HCT116 (cell line): ENCODE measurements around the gene TOP1.

Experiments
- EZH2 ChIP-seq: fragments of 200-600 bp; sonication (generic); IDR thresholded peaks from 2 replicates; pipeline ENCODE4 v1.6.1; 2017; ENCODE audit warnings: antibody characterized with exemption, mixed run types
- JUND ChIP-seq: IDR thresholded peaks from 2 replicates; pipeline ENCODE4 v1.6.1; 2012
- POLR2A ChIP-seq: IDR thresholded peaks from 2 replicates; pipeline ENCODE4 v1.7.0; 2011; ENCODE audit warnings: borderline replicate concordance; ENCODE audit not compliant: insufficient read depth, insufficient read length; ENCODE audit errors: extremely low read depth
- RAD21 ChIP-seq: IDR thresholded peaks from 2 replicates; pipeline ENCODE4 v1.6.1; 2012; ENCODE audit warnings: low read depth, mild to moderate bottlenecking
- SIN3A ChIP-seq: IDR thresholded peaks from 2 replicates; pipeline ENCODE4 v1.6.1; 2012; ENCODE audit warnings: low read depth
- TF ChIP-seq, protein P1 (sequence below), 3 experiments: fragments of 200-600 bp in 1 of 3; sonication (generic) in 1 of 3; IDR thresholded peaks in 2 of 3; conservative IDR thresholded peaks in 1 of 3; 2 replicates each; pipeline ENCODE4 v1.5.1; 2012 to 2017; ENCODE audit warnings: low read depth in 2 of 3, low read length in 2 of 3, antibody characterized with exemption in 1 of 3, borderline replicate concordance in 1 of 3, control low read depth in 1 of 3, mild to moderate bottlenecking in 1 of 3, mixed read lengths in 1 of 3, mixed run types in 1 of 3, moderate library complexity in 1 of 3; ENCODE audit not compliant: insufficient read depth in 1 of 3
- TF ChIP-seq, protein P2 (sequence below): IDR thresholded peaks from 2 replicates; pipeline ENCODE4 v1.6.1; 2012
- TF ChIP-seq, protein P3 (sequence below): IDR thresholded peaks from 2 replicates; pipeline ENCODE4 v1.6.1; 2012; ENCODE audit warnings: low read depth

DNA sequence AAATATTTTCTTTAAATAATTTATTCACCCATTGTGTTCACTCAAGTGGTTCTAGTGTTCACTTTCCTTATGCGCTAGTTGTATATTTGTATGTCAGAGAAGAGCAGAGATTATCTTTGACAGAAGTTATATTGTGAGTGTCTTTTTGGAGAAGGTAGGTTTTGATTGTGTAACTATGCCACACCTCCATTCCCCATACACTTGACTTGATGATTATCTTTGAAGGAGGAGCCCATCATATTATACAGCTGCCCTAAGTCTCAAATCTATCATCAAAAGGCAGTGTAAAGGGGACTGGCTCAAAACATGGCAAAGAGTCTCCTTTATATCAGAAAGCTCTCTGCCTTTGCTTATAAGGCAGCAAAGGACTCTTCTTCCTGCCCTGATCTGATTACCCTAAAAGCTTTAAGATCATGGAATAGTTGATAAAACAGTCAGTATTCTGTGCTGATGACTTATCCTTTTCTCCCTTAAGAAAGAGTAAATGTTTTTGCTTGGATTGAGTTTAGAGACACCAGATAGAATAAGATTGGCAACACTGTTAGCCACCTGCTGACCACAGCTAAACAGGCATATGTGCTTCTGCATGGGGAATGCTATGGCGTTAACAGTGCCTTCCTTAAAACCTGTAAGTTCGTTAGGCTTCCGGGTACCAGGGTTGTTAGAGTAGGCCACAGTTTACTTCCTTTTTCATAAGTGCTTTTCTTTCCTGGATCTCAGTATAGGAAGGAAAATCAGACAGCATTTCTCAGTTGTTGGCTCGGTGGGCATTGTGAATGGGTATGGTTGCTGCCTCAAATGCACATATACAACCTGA is 22.6 kb downstream of the TOP1 start:
- TF ChIP-seq POLR2A: no peak
- TF ChIP-seq, protein P1, sequence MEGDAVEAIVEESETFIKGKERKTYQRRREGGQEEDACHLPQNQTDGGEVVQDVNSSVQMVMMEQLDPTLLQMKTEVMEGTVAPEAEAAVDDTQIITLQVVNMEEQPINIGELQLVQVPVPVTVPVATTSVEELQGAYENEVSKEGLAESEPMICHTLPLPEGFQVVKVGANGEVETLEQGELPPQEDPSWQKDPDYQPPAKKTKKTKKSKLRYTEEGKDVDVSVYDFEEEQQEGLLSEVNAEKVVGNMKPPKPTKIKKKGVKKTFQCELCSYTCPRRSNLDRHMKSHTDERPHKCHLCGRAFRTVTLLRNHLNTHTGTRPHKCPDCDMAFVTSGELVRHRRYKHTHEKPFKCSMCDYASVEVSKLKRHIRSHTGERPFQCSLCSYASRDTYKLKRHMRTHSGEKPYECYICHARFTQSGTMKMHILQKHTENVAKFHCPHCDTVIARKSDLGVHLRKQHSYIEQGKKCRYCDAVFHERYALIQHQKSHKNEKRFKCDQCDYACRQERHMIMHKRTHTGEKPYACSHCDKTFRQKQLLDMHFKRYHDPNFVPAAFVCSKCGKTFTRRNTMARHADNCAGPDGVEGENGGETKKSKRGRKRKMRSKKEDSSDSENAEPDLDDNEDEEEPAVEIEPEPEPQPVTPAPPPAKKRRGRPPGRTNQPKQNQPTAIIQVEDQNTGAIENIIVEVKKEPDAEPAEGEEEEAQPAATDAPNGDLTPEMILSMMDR (IDR thresholded peaks at IDR 0.05 in 2 of 3, conservative IDR thresholded peaks at IDR 0.05 in 1 of 3; ENCODE audit: borderline replicate concordance in 1 of 3, insufficient read depth in 1 of 3, low read depth in 2 of 3, low read length in 2 of 3): no peak
- no peak for TF ChIP-seq RAD21
- TF ChIP-seq, protein P2, sequence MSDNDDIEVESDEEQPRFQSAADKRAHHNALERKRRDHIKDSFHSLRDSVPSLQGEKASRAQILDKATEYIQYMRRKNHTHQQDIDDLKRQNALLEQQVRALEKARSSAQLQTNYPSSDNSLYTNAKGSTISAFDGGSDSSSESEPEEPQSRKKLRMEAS: no peak
- no peak for TF ChIP-seq EZH2
- TF ChIP-seq, protein P3, sequence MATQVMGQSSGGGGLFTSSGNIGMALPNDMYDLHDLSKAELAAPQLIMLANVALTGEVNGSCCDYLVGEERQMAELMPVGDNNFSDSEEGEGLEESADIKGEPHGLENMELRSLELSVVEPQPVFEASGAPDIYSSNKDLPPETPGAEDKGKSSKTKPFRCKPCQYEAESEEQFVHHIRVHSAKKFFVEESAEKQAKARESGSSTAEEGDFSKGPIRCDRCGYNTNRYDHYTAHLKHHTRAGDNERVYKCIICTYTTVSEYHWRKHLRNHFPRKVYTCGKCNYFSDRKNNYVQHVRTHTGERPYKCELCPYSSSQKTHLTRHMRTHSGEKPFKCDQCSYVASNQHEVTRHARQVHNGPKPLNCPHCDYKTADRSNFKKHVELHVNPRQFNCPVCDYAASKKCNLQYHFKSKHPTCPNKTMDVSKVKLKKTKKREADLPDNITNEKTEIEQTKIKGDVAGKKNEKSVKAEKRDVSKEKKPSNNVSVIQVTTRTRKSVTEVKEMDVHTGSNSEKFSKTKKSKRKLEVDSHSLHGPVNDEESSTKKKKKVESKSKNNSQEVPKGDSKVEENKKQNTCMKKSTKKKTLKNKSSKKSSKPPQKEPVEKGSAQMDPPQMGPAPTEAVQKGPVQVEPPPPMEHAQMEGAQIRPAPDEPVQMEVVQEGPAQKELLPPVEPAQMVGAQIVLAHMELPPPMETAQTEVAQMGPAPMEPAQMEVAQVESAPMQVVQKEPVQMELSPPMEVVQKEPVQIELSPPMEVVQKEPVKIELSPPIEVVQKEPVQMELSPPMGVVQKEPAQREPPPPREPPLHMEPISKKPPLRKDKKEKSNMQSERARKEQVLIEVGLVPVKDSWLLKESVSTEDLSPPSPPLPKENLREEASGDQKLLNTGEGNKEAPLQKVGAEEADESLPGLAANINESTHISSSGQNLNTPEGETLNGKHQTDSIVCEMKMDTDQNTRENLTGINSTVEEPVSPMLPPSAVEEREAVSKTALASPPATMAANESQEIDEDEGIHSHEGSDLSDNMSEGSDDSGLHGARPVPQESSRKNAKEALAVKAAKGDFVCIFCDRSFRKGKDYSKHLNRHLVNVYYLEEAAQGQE: no peak
- no peak for TF ChIP-seq SIN3A
- no peak for TF ChIP-seq JUND
